OCI-LY1 (cell line): ENCODE measurements around the gene ID1.

Experiments
- H2AFZ ChIP-seq: fragments of 200-600 bp; sonication (generic), shearing (Covaris generic); 2 replicates; pipeline ENCODE4 v1.6.0; 2014; ENCODE audit warnings: antibody characterized with exemption, mild to moderate bottlenecking, low read length
- H3F3A ChIP-seq: fragments of 200-600 bp; sonication (generic), shearing (Covaris generic); 2 replicates; pipeline ENCODE4 v1.6.0; 2014; ENCODE audit warnings: mild to moderate bottlenecking, antibody characterized with exemption, low read length, moderate library complexity; ENCODE audit not compliant: insufficient read depth
- H3K27ac ChIP-seq: fragments of 200-600 bp; sonication (generic); 2 replicates; pipeline ENCODE4 v1.5.1; 2014; ENCODE audit warnings: low read length, mixed run types, mild to moderate bottlenecking, low read depth; ENCODE audit not compliant: poor library complexity, severe bottlenecking
- H3K27me3 ChIP-seq: fragments of 200-600 bp; sonication (generic); 2 replicates; pipeline ENCODE4 v1.6.0; 2014; ENCODE audit warnings: antibody characterized with exemption, mild to moderate bottlenecking, low read length, moderate library complexity; ENCODE audit not compliant: insufficient read depth
- H3K36me3 ChIP-seq: fragments of 200-600 bp; sonication (generic); 2 replicates; pipeline ENCODE4 v1.6.1; 2014; ENCODE audit warnings: mild to moderate bottlenecking, antibody characterized with exemption, low read length, moderate library complexity, mixed read lengths; ENCODE audit not compliant: insufficient read depth
- H3K4me1 ChIP-seq: fragments of 200-600 bp; sonication (generic); 2 replicates; pipeline ENCODE4 v1.5.1; 2014; ENCODE audit warnings: mild to moderate bottlenecking, low read length, moderate library complexity; ENCODE audit not compliant: insufficient read depth, severe bottlenecking
- H3K4me2 ChIP-seq: fragments of 200-600 bp; sonication (generic), shearing (Covaris generic); 2 replicates; pipeline ENCODE4 v1.6.1; 2014; ENCODE audit warnings: low read length
- H3K4me3 ChIP-seq: fragments of 200-600 bp; sonication (generic); 2 replicates; pipeline ENCODE4 v1.5.1; 2014; ENCODE audit warnings: low read length, low read depth, mild to moderate bottlenecking, mixed read lengths; ENCODE audit not compliant: poor library complexity, severe bottlenecking
- H3K79me2 ChIP-seq: fragments of 200-600 bp; shearing (Covaris generic); 2 replicates; pipeline ENCODE4 v1.6.1; 2016; ENCODE audit warnings: mixed run types, low read length, mixed read lengths; ENCODE audit not compliant: insufficient read depth
- H3K9ac ChIP-seq: fragments of 200-600 bp; sonication (generic), shearing (Covaris generic); 2 replicates; pipeline ENCODE4 v1.6.1; 2014; ENCODE audit warnings: mild to moderate bottlenecking, low read length, mixed read lengths
- H3K9me2 ChIP-seq: fragments of 200-600 bp; sonication (generic), shearing (Covaris generic); 2 replicates; pipeline ENCODE4 v1.6.1; 2014; ENCODE audit warnings: low read depth, mild to moderate bottlenecking, low read length, mixed read lengths
- H3K9me3 ChIP-seq: fragments of 200-600 bp; shearing (Covaris generic); 2 replicates; pipeline ENCODE4 v1.6.1; 2014; ENCODE audit warnings: low read length, mixed read lengths
- H4K20me1 ChIP-seq: fragments of 200-600 bp; sonication (generic), shearing (Covaris generic); 2 replicates; pipeline ENCODE4 v1.6.0; 2016; ENCODE audit warnings: mild to moderate bottlenecking, low read length; ENCODE audit not compliant: insufficient read depth
- EZH2 ChIP-seq: fragments of 200-600 bp; sonication (generic), shearing (Covaris generic); IDR thresholded peaks from 2 replicates; pipeline ENCODE4 v1.8.0; 2017; ENCODE audit warnings: borderline replicate concordance, mixed run types, mild to moderate bottlenecking, antibody characterized with exemption, low read length, moderate library complexity, mixed read lengths
- TF ChIP-seq, protein P1 (sequence below): fragments of 200-600 bp; sonication (generic), shearing (Covaris generic); IDR thresholded peaks from 2 replicates; pipeline ENCODE4 v1.5.1; 2017; ENCODE audit warnings: mild to moderate bottlenecking, antibody characterized with exemption, low read length, moderate library complexity, mixed read lengths

Gene ID1

GRCh38 chr20:31632548-31633338 is 27.7 kb downstream of the ID1 start:
- Histone ChIP-seq H3F3A (no peaks in the 10 kb centered on the region), H3K9me3 (no peaks in the 10 kb centered on the region), H3K4me3 (no peak overlapping the region), H3K4me1 (no peaks in the 10 kb centered on the region), H3K27ac (no peak overlapping the region), H3K9ac (no peak overlapping the region), H4K20me1 (no peaks in the 10 kb centered on the region), H3K27me3 (no peaks in the 10 kb centered on the region), H3K4me2 (no peak overlapping the region), H3K79me2 (no peaks in the 10 kb centered on the region), H2AFZ (no peak overlapping the region), H3K9me2 (no peaks in the 10 kb centered on the region), H3K36me3 (no peaks in the 10 kb centered on the region)
- TF ChIP-seq, protein P1, sequence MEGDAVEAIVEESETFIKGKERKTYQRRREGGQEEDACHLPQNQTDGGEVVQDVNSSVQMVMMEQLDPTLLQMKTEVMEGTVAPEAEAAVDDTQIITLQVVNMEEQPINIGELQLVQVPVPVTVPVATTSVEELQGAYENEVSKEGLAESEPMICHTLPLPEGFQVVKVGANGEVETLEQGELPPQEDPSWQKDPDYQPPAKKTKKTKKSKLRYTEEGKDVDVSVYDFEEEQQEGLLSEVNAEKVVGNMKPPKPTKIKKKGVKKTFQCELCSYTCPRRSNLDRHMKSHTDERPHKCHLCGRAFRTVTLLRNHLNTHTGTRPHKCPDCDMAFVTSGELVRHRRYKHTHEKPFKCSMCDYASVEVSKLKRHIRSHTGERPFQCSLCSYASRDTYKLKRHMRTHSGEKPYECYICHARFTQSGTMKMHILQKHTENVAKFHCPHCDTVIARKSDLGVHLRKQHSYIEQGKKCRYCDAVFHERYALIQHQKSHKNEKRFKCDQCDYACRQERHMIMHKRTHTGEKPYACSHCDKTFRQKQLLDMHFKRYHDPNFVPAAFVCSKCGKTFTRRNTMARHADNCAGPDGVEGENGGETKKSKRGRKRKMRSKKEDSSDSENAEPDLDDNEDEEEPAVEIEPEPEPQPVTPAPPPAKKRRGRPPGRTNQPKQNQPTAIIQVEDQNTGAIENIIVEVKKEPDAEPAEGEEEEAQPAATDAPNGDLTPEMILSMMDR = no peak
- TF ChIP-seq EZH2 = no peak

DNA sequence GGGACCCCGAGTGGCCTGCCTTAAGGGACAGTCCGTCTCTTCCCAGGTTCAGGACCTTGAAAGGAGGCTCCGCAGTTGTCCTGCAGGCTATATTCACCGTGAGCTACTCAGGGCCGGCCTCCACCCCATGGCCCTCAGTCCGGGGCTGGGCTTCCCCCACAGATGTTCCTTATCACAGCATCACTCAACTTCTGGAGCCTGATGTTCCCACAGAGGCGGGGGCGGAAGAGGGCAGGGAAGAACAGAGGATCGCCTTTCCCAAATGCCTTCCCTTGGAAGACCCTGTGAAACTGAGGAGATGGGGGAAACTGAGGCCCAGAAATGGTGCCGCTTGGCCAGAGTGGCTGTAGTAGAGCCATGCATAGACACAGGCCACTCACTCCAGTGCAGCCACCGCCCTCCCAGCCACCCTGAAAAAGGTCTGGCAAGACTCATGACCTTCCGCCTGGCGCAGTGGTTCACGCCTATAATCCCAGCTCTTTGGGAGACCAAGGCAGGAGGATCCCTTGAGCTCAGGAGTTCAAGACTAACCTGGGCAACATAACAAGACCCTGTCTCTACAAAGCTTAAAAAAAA is 28.3 kb downstream of the ID1 start:
- no peak overlapping the region for H3K4me3 ChIP-seq
- H3K4me2 ChIP-seq = no peak overlapping the region
- H2AFZ ChIP-seq = no peak overlapping the region
- TF ChIP-seq EZH2 = no peak
- TF ChIP-seq, protein P1 = no peak
- no peaks in the 10 kb centered on the region for H4K20me1 ChIP-seq
- H3K27me3 ChIP-seq = no peaks in the 10 kb centered on the region
- no peaks in the 10 kb centered on the region for H3K79me2 ChIP-seq
- H3K9ac ChIP-seq = no peak overlapping the region
- no peaks in the 10 kb centered on the region for H3K9me3 ChIP-seq
- H3K27ac ChIP-seq = no peak overlapping the region
- H3K9me2 ChIP-seq = no peaks in the 10 kb centered on the region
- H3K36me3 ChIP-seq = no peaks in the 10 kb centered on the region
- no peaks in the 10 kb centered on the region for H3K4me1 ChIP-seq
- H3F3A ChIP-seq = no peaks in the 10 kb centered on the region

DNA sequence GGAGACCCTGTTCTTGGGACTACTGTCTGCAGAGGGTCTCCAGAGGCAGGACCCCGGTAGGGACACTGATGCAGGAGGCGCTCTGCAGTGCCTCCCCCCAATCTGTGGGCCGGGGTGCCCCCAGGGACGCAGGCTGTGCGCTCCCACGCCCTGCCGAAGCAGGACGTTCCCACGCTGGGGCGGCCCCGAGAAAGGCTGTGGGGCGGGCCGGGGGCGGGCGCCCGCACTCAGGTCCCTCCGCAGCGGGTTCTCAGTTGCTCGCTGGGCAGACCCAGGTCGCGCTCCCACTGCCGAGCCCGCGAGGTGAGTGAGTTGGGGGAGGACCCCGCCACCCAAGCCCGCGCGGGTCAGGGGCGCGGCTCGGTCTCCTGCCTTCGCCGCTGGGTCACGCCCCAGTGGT is 32.6 kb downstream of the ID1 start, which contains the start of gene COX4I2:
Gene COX4I2, plus strand, starts transcription at position 253 of the 400 bp plus-strand sequence. CDS start 1,106 bp downstream, outside the sequence.
- Histone ChIP-seq H3K9me3 (no peaks in the 10 kb centered on the region), H3K79me2 (no peaks in the 10 kb centered on the region), H3K27ac (no peak within 1 kb of the TSS), H2AFZ (no peak within 1 kb of the TSS), H3K4me2 (no peak within 1 kb of the TSS), H4K20me1 (no peaks in the 10 kb centered on the region), H3K36me3 (no peaks in the 10 kb centered on the region), H3K4me1 (no peaks in the 10 kb centered on the region), H3K4me3 (no peak within 1 kb of the TSS), H3K9ac (no peak within 1 kb of the TSS), H3K27me3 (peaks cover 6% of the 10 kb centered on the region; the same call in 1 of the 2 replicates), H3F3A (no peaks in the 10 kb centered on the region), H3K9me2 (no peaks in the 10 kb centered on the region)
- TF ChIP-seq EZH2 = no peak
- TF ChIP-seq, protein P1 = no peak
